ENCODE results near the gene PTPN23. TPM values are rescaled to one million over a fixed set of nuclear protein-coding genes. Genes with fewer than 3 reads are reported as not detected.

Gene PTPN23
- total RNA-seq, 3 donors from 2014 or later (not counting 1 experiment from before 2014, with no cell fraction given) = 49.3 to 73.6 (median 52.0) TPM

DNA sequence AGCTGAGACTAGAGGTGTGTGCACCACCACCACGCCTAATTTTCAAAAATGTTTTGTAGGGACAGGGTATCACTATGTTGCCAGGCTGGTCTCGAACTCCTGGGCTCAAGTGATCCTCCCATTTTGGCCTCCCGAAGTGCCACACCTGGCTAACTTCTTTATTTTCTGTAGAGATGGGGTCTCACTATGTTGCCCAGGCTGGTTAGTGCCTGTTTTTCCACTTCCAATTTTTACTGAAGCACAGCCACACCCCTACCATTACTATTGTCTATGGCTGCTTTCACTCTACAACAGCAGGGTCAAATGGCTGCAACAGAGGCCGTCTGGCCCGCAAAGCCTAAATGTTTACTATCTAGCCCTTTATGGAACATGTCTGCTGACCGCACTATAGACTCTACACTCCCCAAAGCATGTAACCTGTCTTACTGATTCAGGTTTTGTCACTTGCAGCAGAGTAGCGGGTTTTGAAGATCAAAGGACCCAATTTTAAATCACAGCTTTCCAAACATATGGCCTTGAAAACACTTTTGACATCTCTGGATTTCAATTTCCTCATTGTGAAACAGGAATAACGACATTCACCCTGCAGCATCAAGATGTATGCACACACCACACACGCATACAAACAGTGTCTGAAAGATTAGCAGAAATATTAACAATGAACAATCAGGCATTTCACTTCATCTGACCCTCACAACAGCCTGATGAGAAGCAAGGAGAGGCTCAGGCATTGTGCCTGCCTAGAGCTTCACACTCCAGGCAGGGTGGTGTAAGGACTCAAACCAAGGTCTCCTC lies 48.9 kb downstream of the PTPN23 start:
- DNase-seq = no peak

GRCh38 chr3:47430606-47431005 lies 49.8 kb downstream of the PTPN23 start:
- 97% methylated on average over 7 of the region's 7 CpGs for WGBS (ENCODE audit: insufficient coverage)
- H3K9me3 ChIP-seq (ENCODE audit: control insufficient read depth, insufficient read depth, low read length) = no peaks in the 10 kb centered on the region
- peaks cover 4% of the 10 kb centered on the region for H3K4me1 ChIP-seq (ENCODE audit: control insufficient read depth, insufficient read depth, low read length)
- TF ChIP-seq CTCF (IDR thresholded peaks at IDR 0.05) = no peak
- no peak for ATAC-seq
- no peaks in the 10 kb centered on the region for H3K27me3 ChIP-seq (ENCODE audit: control insufficient read depth, insufficient read depth, low read length)
- no peak overlapping the region for H3K4me3 Mint-ChIP-seq
- H3K4me1 Mint-ChIP-seq = peaks cover 21 to 30% of the 10 kb centered on the region in 2 donors
- H3K27me3 Mint-ChIP-seq (ENCODE audit: low read depth in 2 of 2) = no peaks in the 10 kb centered on the region
- DNase-seq = no peak
- no peak overlapping the region for H3K27ac ChIP-seq (ENCODE audit: low read length)
- no peaks in the 10 kb centered on the region for H3K9me3 Mint-ChIP-seq
- intact Hi-C loops (cut with micrococcal nuclease) = no loop called here
- H3K4me3 ChIP-seq (ENCODE audit: low read length) = no peak overlapping the region
- peaks cover 12% of the 10 kb centered on the region for H3K36me3 Mint-ChIP-seq
- H3K36me3 ChIP-seq (ENCODE audit: control insufficient read depth, insufficient read depth, low read length) = peaks cover 62% of the 10 kb centered on the region
- H3K27ac Mint-ChIP-seq = no peak overlapping the region

More for the DNA sequence above, 48.9 kb downstream of the PTPN23 start:
- Mint-ChIP-seq H3K4me3 (no peak overlapping the region), H3K27me3 (ENCODE audit: low read depth in 2 of 2) (no peaks in the 10 kb centered on the region), H3K9me3 (no peaks in the 10 kb centered on the region), H3K4me1 (peaks cover 21 to 30% of the 10 kb centered on the region in 2 donors), H3K36me3 (peaks cover 12% of the 10 kb centered on the region), H3K27ac (no peak overlapping the region)
- intact Hi-C loops (cut with micrococcal nuclease) = no loop called here
- TF ChIP-seq CTCF (IDR thresholded peaks at IDR 0.05) = no peak
- no peak overlapping the region for H3K4me3 ChIP-seq (ENCODE audit: low read length)
- no peak overlapping the region for H3K27ac ChIP-seq (ENCODE audit: low read length)
- H3K9me3 ChIP-seq (ENCODE audit: control insufficient read depth, insufficient read depth, low read length) = no peaks in the 10 kb centered on the region
- H3K27me3 ChIP-seq (ENCODE audit: control insufficient read depth, insufficient read depth, low read length) = no peaks in the 10 kb centered on the region
- no peak for ATAC-seq
- 96% methylated on average over 9 of the region's 9 CpGs for WGBS (ENCODE audit: insufficient coverage)
- peaks cover 66% of the 10 kb centered on the region for H3K36me3 ChIP-seq (ENCODE audit: control insufficient read depth, insufficient read depth, low read length)
- peaks cover 4% of the 10 kb centered on the region for H3K4me1 ChIP-seq (ENCODE audit: control insufficient read depth, insufficient read depth, low read length)

DNA sequence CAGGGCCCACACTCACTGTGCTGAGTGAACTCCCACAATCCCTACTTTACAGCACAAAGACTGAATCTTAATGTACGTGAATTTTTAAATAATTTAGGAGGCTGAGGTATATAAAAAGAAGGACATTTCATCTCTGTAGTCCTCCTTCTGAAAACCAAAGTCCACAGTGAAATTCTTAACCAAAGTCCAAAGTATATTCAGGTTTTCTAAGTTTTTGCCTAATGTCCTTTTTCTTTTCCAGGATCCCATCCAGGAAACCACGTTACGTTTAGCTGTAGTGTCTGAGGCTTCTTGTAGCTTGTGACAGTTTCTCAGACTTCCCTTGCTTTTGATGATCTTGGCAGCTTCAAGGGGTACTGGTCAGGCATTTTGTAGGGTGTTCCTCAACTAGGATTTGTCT lies 50.4 kb downstream of the PTPN23 start:
- peaks cover 4% of the 10 kb centered on the region for H3K4me1 ChIP-seq (ENCODE audit: control insufficient read depth, insufficient read depth, low read length)
- peaks cover 56% of the 10 kb centered on the region for H3K36me3 ChIP-seq (ENCODE audit: control insufficient read depth, insufficient read depth, low read length)
- 74% methylated on average over 2 of the region's 3 CpGs for WGBS (ENCODE audit: insufficient coverage)
- Mint-ChIP-seq H3K27me3 (ENCODE audit: low read depth in 2 of 2) (no peaks in the 10 kb centered on the region), H3K27ac (no peak overlapping the region), H3K36me3 (peaks cover 12% of the 10 kb centered on the region), H3K4me1 (peaks cover 21 to 30% of the 10 kb centered on the region in 2 donors), H3K9me3 (no peaks in the 10 kb centered on the region), H3K4me3 (no peak overlapping the region)
- TF ChIP-seq CTCF (IDR thresholded peaks at IDR 0.05) = no peak
- no peaks in the 10 kb centered on the region for H3K27me3 ChIP-seq (ENCODE audit: control insufficient read depth, insufficient read depth, low read length)
- H3K9me3 ChIP-seq (ENCODE audit: control insufficient read depth, insufficient read depth, low read length) = no peaks in the 10 kb centered on the region
- ATAC-seq (no peak), DNase-seq (no peak)
- no peak overlapping the region for H3K4me3 ChIP-seq (ENCODE audit: low read length)
- no peak overlapping the region for H3K27ac ChIP-seq (ENCODE audit: low read length)
- intact Hi-C loops (cut with micrococcal nuclease) = no loop called here

Measured in natural killer cell (primary cell).